Naive thymus-derived CD4-positive, alpha-beta T cell (primary cell): ENCODE data around the gene SNAPC1. TPM values are rescaled to one million over a fixed set of nuclear protein-coding genes. Genes with fewer than 3 reads are reported as not detected.
A peak's percentile ranks its signal among the peaks of the same experiment; 100 is the strongest.
"Not testable (repeated sequence)": the region's sequence is repeated elsewhere in the genome, so short reads cannot be mapped to it uniquely, and the experiment has no call there.

Experiments used
- ATAC-seq: fragments of 150-1000 bp; cut with Tn5 transposase; 2 replicates; pipeline ENCODE4 v1.10.0; 2021; ENCODE audit warnings: mild to moderate bottlenecking, moderate library complexity
- CTCF ChIA-PET: fragments of 350-600 bp; sonication (Branson Sonifier 250); formaldehyde crosslinking; loops from one replicate; lab custom pipeline; 2021; ENCODE audit warnings: antibody characterized with exemption; lab: Charles Lee
- POLR2A ChIA-PET: fragments of 350-600 bp; sonication (Branson Sonifier 250); formaldehyde crosslinking; loops from one replicate; lab custom pipeline; 2021; ENCODE audit warnings: antibody characterized with exemption, inconsistent platforms; lab: Charles Lee
- DNase-seq, 9 donors: peaks; one replicate each; pipeline versions ENCODE4 v3.0.0 to v3.0.0-alpha.2; 2020 to 2022; ENCODE audit warnings: mixed read lengths in 1 of 9
- H3K27ac ChIP-seq: one replicate; pipeline ENCODE4 v1.7.0; 2013; ENCODE audit warnings: mild to moderate bottlenecking, low read depth, low read length, moderate library complexity
- H3K27me3 ChIP-seq, 2 donors: one replicate each; pipeline ENCODE4 v1.7.0; 2013; ENCODE audit warnings: low read length in 2 of 2, mild to moderate bottlenecking in 2 of 2, moderate library complexity in 2 of 2; ENCODE audit not compliant: control insufficient read depth in 2 of 2, insufficient read depth in 2 of 2
- H3K36me3 ChIP-seq, 3 experiments: 1 replicate in 2 of 3; 2 replicates in 1 of 3; pipeline ENCODE4 v1.7.0; 2013; ENCODE audit warnings: low read length in 3 of 3, mild to moderate bottlenecking in 3 of 3, moderate library complexity in 1 of 3; ENCODE audit not compliant: insufficient read depth in 3 of 3, control insufficient read depth in 2 of 3
- H3K4me1 ChIP-seq, 2 donors: one replicate each; pipeline ENCODE4 v1.7.0; 2013; ENCODE audit warnings: low read length in 2 of 2, mild to moderate bottlenecking in 2 of 2, moderate library complexity in 1 of 2; ENCODE audit not compliant: control insufficient read depth in 2 of 2, insufficient read depth in 2 of 2
- H3K4me3 ChIP-seq: 2 replicates; pipeline ENCODE4 v1.7.0; 2013; ENCODE audit warnings: mild to moderate bottlenecking, low read length
- H3K9me3 ChIP-seq, 3 experiments: 1 replicate in 2 of 3; 2 replicates in 1 of 3; pipeline ENCODE4 v1.7.0; 2013; ENCODE audit warnings: low read length in 3 of 3; ENCODE audit not compliant: control insufficient read depth in 2 of 3
- H3K27ac Mint-ChIP-seq, 9 donors: one replicate each; pipeline ENCODE4 v1.8.0; 2020 to 2022; ENCODE audit warnings: mixed read lengths in 9 of 9, mild to moderate bottlenecking in 8 of 9, moderate library complexity in 5 of 9, inconsistent platforms in 2 of 9
- H3K27me3 Mint-ChIP-seq, 5 donors: one replicate each; pipeline ENCODE4 v1.8.0; 2021 to 2022; ENCODE audit warnings: mixed read lengths in 5 of 5, mild to moderate bottlenecking in 1 of 5
- H3K36me3 Mint-ChIP-seq, 5 donors: one replicate each; pipeline ENCODE4 v1.8.0; 2020 to 2022; ENCODE audit warnings: mixed read lengths in 5 of 5, mild to moderate bottlenecking in 3 of 5, inconsistent platforms in 1 of 5
- H3K4me1 Mint-ChIP-seq, 7 donors: one replicate each; pipeline ENCODE4 v1.8.0; 2020 to 2022; ENCODE audit warnings: mixed read lengths in 7 of 7, mild to moderate bottlenecking in 3 of 7, inconsistent platforms in 1 of 7
- H3K4me3 Mint-ChIP-seq, 10 donors: one replicate each; pipeline ENCODE4 v1.8.0; 2020 to 2022; ENCODE audit warnings: mild to moderate bottlenecking in 10 of 10, mixed read lengths in 10 of 10, moderate library complexity in 6 of 10, inconsistent platforms in 2 of 10
- H3K9me3 Mint-ChIP-seq, 11 donors: one replicate each; pipeline ENCODE4 v1.8.0; 2020 to 2022; ENCODE audit warnings: mixed read lengths in 11 of 11, mild to moderate bottlenecking in 4 of 11, inconsistent platforms in 1 of 11, moderate library complexity in 1 of 11
- intact Hi-C, 2 donors: fragments of 100-400 bp; cut with micrococcal nuclease; formaldehyde crosslinking; loops; one replicate each; pipeline ENCODE4 v1.15.1; 2023
- polyA plus RNA-seq, 2 donors: library from polyadenylated mRNA; unstranded; fragments of 300-500 nt; fragmentation: Illumina TruSeq; gene quantifications; one replicate each; pipeline ENCODE4 v1.2.3, GENCODE V29; 2021
- total RNA-seq, 6 experiments: library from RNA in 5 of 6; stranded (reverse) in 5 of 6; gene quantifications; 1 replicate in 5 of 6; 2 replicates in 1 of 6; pipeline ENCODE4 v1.2.3 and lab custom pipeline; 2021 to 2026

SNAPC1 gene
- total and polyA plus RNA-seq, 7 experiments from 2014 or later: 3.5 to 8.7 (median 5.3) TPM

GRCh38 chr14:61755382-61755742 is 6.9 kb upstream of the SNAPC1 start:
- intact Hi-C loops: loop anchor here in 1 of 2 donors (10.0 kb wide), 1 partner anchor 771 kb away; the partner anchor contains the start of genes SLC38A6 and TRMT5
- H3K4me3 ChIP-seq, H3K27ac Mint-ChIP-seq, DNase-seq, H3K27ac ChIP-seq, CTCF ChIA-PET, H3K27me3 ChIP-seq, H3K4me3 Mint-ChIP-seq, H3K9me3 Mint-ChIP-seq, ATAC-seq, H3K36me3 ChIP-seq, H3K4me1 ChIP-seq, POLR2A ChIA-PET, H3K9me3 ChIP-seq, H3K27me3 Mint-ChIP-seq: not testable (repeated sequence)
- Mint-ChIP-seq H3K4me1 (peaks cover 4 to 33% (median 11%) of the 10 kb centered on the region in 7 donors), H3K36me3 (peaks cover 0 to 14% (median 0%) of the 10 kb centered on the region in 5 donors)

DNA sequence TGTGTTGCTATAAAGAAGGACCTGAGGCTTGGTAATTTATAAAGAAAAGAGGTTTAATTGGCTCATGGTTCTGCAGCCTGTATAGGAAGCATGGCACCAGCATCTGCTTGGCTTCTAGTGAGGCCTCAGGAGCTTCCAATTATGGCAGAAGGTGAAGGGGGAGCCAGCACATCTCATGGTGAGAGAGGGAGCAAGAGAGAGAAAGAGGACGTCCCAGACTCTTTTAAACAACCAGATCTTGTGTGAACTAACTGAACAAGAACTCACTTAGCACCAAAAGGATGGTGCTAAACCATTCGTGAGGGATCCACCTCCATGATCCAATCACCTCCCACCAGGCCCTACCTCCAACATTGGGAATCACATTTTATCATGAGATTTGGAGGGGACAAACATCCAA is 6.1 kb upstream of the SNAPC1 start:
- H3K27ac Mint-ChIP-seq: peak overlapping the region in 1 of 9 donors; percentile 24
- ATAC-seq: no peak
- POLR2A ChIA-PET: no interaction called here

DNA sequence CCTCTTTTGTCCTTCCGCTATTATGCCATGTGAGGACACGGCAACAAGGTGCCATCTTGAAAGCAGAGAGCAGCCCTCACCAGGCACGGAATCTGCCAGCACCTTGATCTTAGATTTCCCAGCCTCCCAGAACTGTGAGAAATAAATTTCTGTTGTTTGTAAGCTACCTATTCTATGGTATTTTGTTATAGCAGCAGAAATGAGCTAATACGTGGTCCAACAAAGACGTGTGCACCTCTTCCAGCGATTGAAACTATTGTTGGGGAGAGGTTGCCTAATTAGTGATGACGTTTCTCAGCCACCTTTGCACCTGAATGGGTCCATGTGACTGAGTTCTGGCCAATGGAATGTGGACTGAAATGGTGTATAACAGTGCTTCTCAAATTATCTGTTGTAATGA is 2.3 kb upstream of the SNAPC1 start:
- Mint-ChIP-seq H3K36me3 (peaks cover 0 to 10% (median 0%) of the 10 kb centered on the region in 5 donors), H3K9me3 (peaks cover 0 to 5% (median 0%) of the 10 kb centered on the region in 11 donors), H3K27ac (peak overlapping the region in 2 of 9 donors; percentile 30 to 56), H3K27me3 (peaks cover 0 to 7% (median 4%) of the 10 kb centered on the region in 5 donors), H3K4me1 (peaks cover 18 to 42% (median 35%) of the 10 kb centered on the region in 7 donors), H3K4me3 (no peak overlapping the region)
- Histone ChIP-seq H3K9me3 (no peaks in the 10 kb centered on the region), H3K27me3 (no peaks in the 10 kb centered on the region), H3K36me3 (peaks cover 0 to 4% (median 0%) of the 10 kb centered on the region in 3 experiments), H3K4me3 (no peak overlapping the region), H3K27ac (no peak overlapping the region), H3K4me1 (peaks cover 13 to 17% of the 10 kb centered on the region in 2 donors)
- intact Hi-C loops: loop anchor here in 1 of 2 donors (5.0 to 10.0 kb wide), 3 partner anchors 438 to 1513 kb away; partner anchors contain the start of genes PPM1A, PRKCH, SLC38A6 and TRMT5
- DNase-seq: no peak
- POLR2A ChIA-PET: interaction anchor here (1.0 to 3.4 kb wide), 2 partner anchors 8 to 20 kb away, joined by 4 to 30 read pairs; no protein-coding TSS in a partner anchor
- no peak for ATAC-seq
- CTCF ChIA-PET: interaction anchor here (1.1 kb wide), 1 partner anchor 9 kb away, joined by 4 read pairs; no protein-coding TSS in a partner anchor

More for the DNA sequence above, 6.1 kb upstream of the SNAPC1 start:
- no peak overlapping the region for H3K27ac ChIP-seq
- peaks cover 0 to 8% (median 6%) of the 10 kb centered on the region in 5 donors for H3K27me3 Mint-ChIP-seq
- H3K4me3 ChIP-seq: no peak overlapping the region
- no peaks in the 10 kb centered on the region for H3K9me3 ChIP-seq
- no peaks in the 10 kb centered on the region for H3K27me3 ChIP-seq
- DNase-seq: no peak
- H3K4me1 ChIP-seq: no peaks in the 10 kb centered on the region
- peaks cover 0 to 34% (median 6%) of the 10 kb centered on the region in 7 donors for H3K4me1 Mint-ChIP-seq
- no peaks in the 10 kb centered on the region for H3K36me3 ChIP-seq
- H3K36me3 Mint-ChIP-seq: peaks cover 0 to 11% (median 0%) of the 10 kb centered on the region in 5 donors
- CTCF ChIA-PET: interaction anchor here (0.6 kb wide), 1 partner anchor 233 kb away, joined by 3 read pairs; no protein-coding TSS in a partner anchor
- intact Hi-C loops: loop anchor here in 1 of 2 donors (10.0 kb wide), 1 partner anchor 771 kb away; the partner anchor contains the start of genes SLC38A6 and TRMT5
- peaks cover 0 to 3% (median 0%) of the 10 kb centered on the region in 11 donors for H3K9me3 Mint-ChIP-seq
- no peak overlapping the region for H3K4me3 Mint-ChIP-seq

DNA sequence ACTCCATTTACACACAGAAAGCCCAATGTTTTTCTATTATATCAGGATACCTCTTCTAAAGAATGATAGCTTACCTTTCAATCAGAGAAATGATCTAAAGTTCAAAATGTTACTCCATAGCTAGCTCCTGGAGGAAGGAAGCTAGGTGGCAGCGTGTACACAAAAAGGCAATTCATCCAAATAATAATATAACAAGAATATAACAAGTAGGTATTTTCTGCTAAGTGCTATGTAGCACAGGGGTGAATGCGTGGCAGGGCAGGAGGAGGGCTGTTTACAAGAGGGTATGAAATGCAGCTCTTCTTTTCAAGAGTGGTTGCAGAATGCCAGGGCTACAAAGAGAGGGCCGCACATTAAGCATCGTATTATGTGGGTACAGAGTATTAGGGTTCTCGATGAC is 663 bp upstream of the SNAPC1 start:
- Histone ChIP-seq H3K4me1 (peaks cover 13 to 17% of the 10 kb centered on the region in 2 donors), H3K36me3 (peaks cover 0 to 4% (median 0%) of the 10 kb centered on the region in 3 experiments), H3K27ac (peak overlapping the region; percentile 95), H3K9me3 (no peaks in the 10 kb centered on the region), H3K4me3 (peak overlapping the region; percentile 94), H3K27me3 (no peaks in the 10 kb centered on the region)
- intact Hi-C loops: loop anchor here in 1 of 2 donors (5.0 kb wide), 2 partner anchors 439 to 1514 kb away; partner anchors contain the start of genes PPM1A and PRKCH
- ChIA-PET CTCF (interaction anchor here (0.6 to 2.2 kb wide), 5 partner anchors 9 to 192 kb away, joined by 3 to 12 read pairs (median 5); no protein-coding TSS in a partner anchor), POLR2A (interaction anchor here (0.6 to 3.4 kb wide), 23 partner anchors 9 to 781 kb away, joined by 3 to 30 read pairs (median 4); partner anchors contain the start of genes SLC38A6 and TRMT5)
- peak in 1 of 9 donors; percentile 10 for DNase-seq
- Mint-ChIP-seq H3K4me3 (peak overlapping the region; percentile 96 to 100 (median 98)), H3K36me3 (peaks cover 0 to 10% (median 0%) of the 10 kb centered on the region in 5 donors), H3K9me3 (peaks cover 0 to 5% (median 0%) of the 10 kb centered on the region in 11 donors), H3K27me3 (peaks cover 0 to 4% (median 0%) of the 10 kb centered on the region in 5 donors), H3K4me1 (peaks cover 27 to 59% (median 51%) of the 10 kb centered on the region in 7 donors), H3K27ac (peak overlapping the region; percentile 98 to 100 (median 99))
- no peak for ATAC-seq

DNA sequence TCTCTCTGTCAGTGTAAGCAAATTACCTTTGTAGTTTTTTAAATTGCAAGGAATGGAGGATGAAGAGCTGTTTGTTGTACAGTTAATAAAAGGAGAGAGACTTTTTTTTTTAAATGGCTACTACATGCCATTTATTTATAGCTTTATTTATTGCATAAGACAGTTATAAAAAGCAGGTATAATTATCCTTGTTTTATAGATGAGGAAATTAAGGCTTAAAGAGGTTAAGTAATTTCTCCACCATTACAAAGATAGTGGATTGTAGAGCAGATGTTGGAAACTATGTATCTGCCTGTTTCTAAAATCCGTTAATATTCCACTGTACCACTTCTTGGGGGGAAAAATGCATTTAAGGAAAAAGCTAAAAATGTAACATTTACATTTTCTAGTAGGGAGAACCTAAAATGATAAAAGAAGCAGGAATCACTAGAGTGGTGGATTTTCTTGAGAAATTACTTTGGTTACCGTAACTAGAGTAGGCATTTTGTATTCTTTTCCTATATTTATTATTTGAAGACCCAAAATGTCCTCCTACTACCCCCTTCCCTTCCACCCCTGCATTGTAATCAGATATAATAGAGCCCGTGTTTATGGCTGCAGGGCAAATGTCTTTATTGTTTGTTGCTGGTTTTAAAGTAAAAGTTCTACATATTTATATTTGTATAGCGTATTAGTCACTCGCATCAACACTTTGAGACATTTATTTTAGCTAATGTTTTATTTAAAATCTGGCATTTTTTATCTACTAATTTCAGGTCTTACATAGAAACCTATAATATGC is 2.3 kb downstream of the SNAPC1 start:
- no peaks in the 10 kb centered on the region for H3K27me3 ChIP-seq
- peaks cover 13 to 17% of the 10 kb centered on the region in 2 donors for H3K4me1 ChIP-seq
- Mint-ChIP-seq H3K4me3 (peak overlapping the region in 8 of 10 donors; percentile 0 to 100 (median 97)), H3K27me3 (no peaks in the 10 kb centered on the region), H3K9me3 (peaks cover 0 to 5% (median 0%) of the 10 kb centered on the region in 11 donors), H3K27ac (peak overlapping the region in 4 of 9 donors; percentile 13 to 100 (median 66)), H3K4me1 (peaks cover 27 to 62% (median 53%) of the 10 kb centered on the region in 7 donors), H3K36me3 (peaks cover 0 to 11% (median 10%) of the 10 kb centered on the region in 5 donors)
- H3K36me3 ChIP-seq: peaks cover 0 to 6% (median 0%) of the 10 kb centered on the region in 3 experiments
- no peak overlapping the region for H3K4me3 ChIP-seq
- H3K27ac ChIP-seq: no peak overlapping the region
- ChIA-PET POLR2A (interaction anchor here (0.6 to 0.9 kb wide), 3 partner anchors 15 to 286 kb away, joined by 3 read pairs; no protein-coding TSS in a partner anchor), CTCF (interaction anchor here (1.8 kb wide), 1 partner anchor 18 kb away, joined by 4 read pairs; no protein-coding TSS in a partner anchor)
- ATAC-seq (no peak), DNase-seq (no peak)
- intact Hi-C loops: loop anchor here in 1 of 2 donors (5.0 kb wide), 2 partner anchors 442 to 1517 kb away; partner anchors contain the start of genes PPM1A and PRKCH
- H3K9me3 ChIP-seq: no peaks in the 10 kb centered on the region
